K562 (cell line): Measurements from ENCODE around the gene COCH. TPM values are rescaled to one million over a fixed set of nuclear protein-coding genes. Genes with fewer than 3 reads are reported as not detected.

Experiments
- ATAC-seq: fragments of 200-7000 bp; cut with Tn5 transposase; 3 replicates; pipeline ENCODE4 v1.9.1; 2020; ENCODE audit warnings: moderate library complexity
- BruUV-seq: library from RNA; stranded (reverse); fragments of 400-500 nt; replicated peaks from 2 replicates; lab custom pipeline; 2021; lab: Mats Ljungman, UMichigan
- CTCF ChIA-PET: fragments of 300-600 bp; formaldehyde crosslinking; extraction: SDS; loops from one replicate; lab custom pipeline; 2021; ENCODE audit warnings: low intra/inter-chr PET ratio; lab: Yijun Ruan, JAX
- POLR2A ChIA-PET: fragments of 300-600, 350-650 bp; sonication (Branson Sonifier 250); formaldehyde crosslinking; extraction: SDS; loops from one replicate; lab custom pipeline; 2021; ENCODE audit warnings: antibody characterized with exemption, inconsistent platforms; lab: Yijun Ruan, JAX
- DNase-seq, 4 experiments: peaks; one replicate each; pipeline versions ENCODE4 v3.0.0 to v3.0.0-alpha.2; 2011 to 2018; ENCODE audit warnings: low spot score in 3 of 4, mixed read lengths in 3 of 4; ENCODE audit errors: extremely low read depth in 1 of 4
- FAIRE-seq: peaks from 2 replicates; lab custom pipeline; 2011; peaks lifted over from hg19 to GRCh38; lab: Jason Lieb, UNC
- H2AFZ ChIP-seq: 2 replicates; pipeline ENCODE4 v1.6.0; 2011; ENCODE audit warnings: low read depth, low read length, control low read depth, inconsistent platforms
- H3K27ac ChIP-seq: fragments of 200-600 bp; 3 replicates; pipeline ENCODE4 v1.8.0; 2011; ENCODE audit warnings: low read depth, mild to moderate bottlenecking, control low read depth, inconsistent platforms, low read length, moderate library complexity, mixed read lengths; ENCODE audit errors: extremely low read depth
- H3K27me3 ChIP-seq, 2 experiments: fragments of 300-600 bp in 1 of 2; 2 replicates in 1 of 2; 3 replicates in 1 of 2; pipeline versions ENCODE4 v1.6.0 to v1.8.0; 2011; ENCODE audit warnings: inconsistent platforms in 2 of 2, low read length in 2 of 2, mild to moderate bottlenecking in 1 of 2, mixed read lengths in 1 of 2, moderate library complexity in 1 of 2; ENCODE audit not compliant: control insufficient read depth in 2 of 2, insufficient read depth in 2 of 2
- H3K36me3 ChIP-seq: fragments of 300-600 bp; 3 replicates; pipeline ENCODE4 v1.8.0; 2011; ENCODE audit warnings: mild to moderate bottlenecking, low read length, inconsistent platforms; ENCODE audit not compliant: control insufficient read depth, insufficient read depth
- H3K4me1 ChIP-seq, 2 experiments: fragments of 200-600 bp in 1 of 2; replicated peaks in 1 of 2; 2 replicates in 1 of 2; 3 replicates in 1 of 2; pipeline versions ENCODE4 v1.5.1 to v1.8.0; 2011; ENCODE audit warnings: inconsistent platforms in 2 of 2, low read length in 2 of 2, mild to moderate bottlenecking in 1 of 2, mixed read lengths in 1 of 2, moderate library complexity in 1 of 2; ENCODE audit not compliant: control insufficient read depth in 2 of 2, insufficient read depth in 2 of 2
- H3K4me2 ChIP-seq: 2 replicates; pipeline ENCODE4 v1.6.1; 2011; ENCODE audit warnings: low read length, control low read depth, inconsistent platforms, mixed read lengths; ENCODE audit not compliant: insufficient read depth
- H3K4me3 ChIP-seq: fragments of 200-600 bp; sonication (generic), shearing (Covaris generic); 2 replicates; pipeline ENCODE4 v1.5.1; 2016; ENCODE audit warnings: control low read depth, inconsistent platforms
- H3K79me2 ChIP-seq: fragments of 200-600 bp; 3 replicates; pipeline ENCODE4 v1.8.0; 2011; ENCODE audit warnings: low read length, inconsistent platforms; ENCODE audit not compliant: control insufficient read depth, insufficient read depth
- H3K9ac ChIP-seq, 2 experiments: 2 replicates each; pipeline versions ENCODE4 v1.6.0 to v1.6.1; 2011; ENCODE audit warnings: low read depth in 2 of 2, low read length in 2 of 2, control low read depth in 1 of 2, inconsistent platforms in 1 of 2, mild to moderate bottlenecking in 1 of 2, mixed read lengths in 1 of 2; ENCODE audit not compliant: insufficient read depth in 1 of 2
- H3K9me1 ChIP-seq: one replicate; pipeline ENCODE4 v1.6.0; 2011; ENCODE audit warnings: inconsistent platforms, mild to moderate bottlenecking, low read length, moderate library complexity; ENCODE audit not compliant: control insufficient read depth, insufficient read depth
- H3K9me3 ChIP-seq: replicated peaks from 2 replicates; pipeline ENCODE4 v1.5.1; 2011; ENCODE audit warnings: low read depth, low read length, inconsistent platforms; ENCODE audit not compliant: control insufficient read depth, insufficient read depth
- H4K20me1 ChIP-seq: replicated peaks from 2 replicates; pipeline ENCODE4 v1.6.1; 2011; ENCODE audit warnings: low read length, inconsistent platforms, mixed read lengths; ENCODE audit not compliant: control insufficient read depth, insufficient read depth
- BMI1 ChIP-seq: fragments of 150-350 bp; IDR thresholded peaks from 2 replicates; pipeline ENCODE4 v1.6.1; 2014; ENCODE audit warnings: low read length
- C11orf30 ChIP-seq: fragments of 450-650 bp; IDR thresholded peaks from 2 replicates; pipeline ENCODE4 v1.6.1; 2016; ENCODE audit warnings: low read depth, mild to moderate bottlenecking
- CXXC5 ChIP-seq: fragments of 250-450 bp; sonication (Bioruptor Pico); IDR thresholded peaks from 2 replicates; pipeline ENCODE4 v1.8.0; 2022; ENCODE audit warnings: inconsistent platforms, mild to moderate bottlenecking, moderate library complexity
- MAFG ChIP-seq: fragments of 450-650 bp; conservative IDR thresholded peaks from 2 replicates; pipeline ENCODE4 v1.6.1; 2016; ENCODE audit warnings: missing genetic modification characterization, missing compliant biosample characterization
- NFE2 ChIP-seq: IDR thresholded peaks from 2 replicates; pipeline ENCODE4 v1.6.1; 2014; ENCODE audit warnings: antibody characterized with exemption, low read depth
- PHB ChIP-seq: fragments of 250-450 bp; sonication (Bioruptor Pico); IDR thresholded peaks from 2 replicates; pipeline ENCODE4 v1.5.0; 2021
- POLR2G ChIP-seq: fragments of 200-400 bp; formaldehyde crosslinking; IDR thresholded peaks from 2 replicates; pipeline ENCODE4 v1.6.1; 2017; ENCODE audit warnings: low read depth, mild to moderate bottlenecking, antibody characterized with exemption, low read length, moderate library complexity
- SRSF9 ChIP-seq: fragments of 200-400 bp; formaldehyde crosslinking; IDR thresholded peaks from 2 replicates; pipeline ENCODE4 v1.6.1; 2017; ENCODE audit warnings: low read depth, low read length, borderline replicate concordance
- ZNF639 ChIP-seq, 2 experiments: fragments of 200-800 bp in 1 of 2; sonication (Bioruptor generic) in 1 of 2; sonication (generic) in 1 of 2; formaldehyde crosslinking in 1 of 2; IDR thresholded peaks in 1 of 2; conservative IDR thresholded peaks in 1 of 2; 2 replicates each; pipeline versions ENCODE4 v1.5.0 to v1.6.1; 2016 to 2020; ENCODE audit warnings: missing compliant biosample characterization in 1 of 2, missing genetic modification characterization in 1 of 2, missing genetic modification reagents in 1 of 2
- ZNF79 ChIP-seq: fragments of 250-450 bp; sonication (Bioruptor Pico); IDR thresholded peaks from 2 replicates; pipeline ENCODE4 v1.4.0; 2020; ENCODE audit warnings: low read depth, mild to moderate bottlenecking, moderate library complexity
- WGBS: fragments of 100-300 bp; shearing (Covaris generic); methylation state at CpG from one replicate; pipeline ENCODE4 v1.1.6; 2016; ENCODE audit warnings: low coverage, mixed read lengths; ENCODE audit not compliant: insufficient coverage; ENCODE audit errors: missing lambda C conversion rate; 5-methylcytosine and 5-hydroxymethylcytosine counted together
- in situ Hi-C: fragments of 300-500 bp; cut with MboI; formaldehyde crosslinking; loops from 4 replicates; pipeline ENCODE4 v1.15.0; 2018; ENCODE audit warnings: inconsistent platforms, mixed read lengths
- intact Hi-C: fragments of 100-400 bp; cut with micrococcal nuclease; formaldehyde crosslinking; loops from 2 replicates; pipeline ENCODE4 v1.14.2; 2022
- polyA plus RNA-seq, 8 experiments: library from polyadenylated mRNA; depleted of rRNA in 4 of 8; stranded (reverse) in 5 of 8; unstranded in 3 of 8; fragments of >200 nt; fragmentation: Nextera tagmentation in 2 of 8; fragmentation: Illumina TruSeq in 1 of 8; extraction: Ambion mirVana in 2 of 8; extraction: Trizol in 1 of 8; gene quantifications; 2 replicates each; pipeline versions ENCODE4 v1.2.1 to v1.2.3, GENCODE V29; 2011 to 2014; ENCODE audit warnings: inconsistent platforms in 1 of 8, missing spikeins in 1 of 8
- total RNA-seq, 7 experiments: library from RNA; depleted of rRNA in 6 of 7; stranded (reverse); fragments of >200 nt in 6 of 7; fragmentation: Illumina TruSeq in 2 of 7; extraction: Trizol in 2 of 7; gene quantifications; 2 replicates each; pipeline versions ENCODE4 v1.2.1 to v1.2.3, GENCODE V29; 2011 to 2021; ENCODE audit warnings: low replicate concordance in 1 of 7

COCH gene
- total and polyA plus RNA-seq, 9 of the 15 experiments (the other 6 are each of a cell fraction or from before 2014, with no cell fraction given): 27.0 to 141 (median 69.3) TPM

DNA sequence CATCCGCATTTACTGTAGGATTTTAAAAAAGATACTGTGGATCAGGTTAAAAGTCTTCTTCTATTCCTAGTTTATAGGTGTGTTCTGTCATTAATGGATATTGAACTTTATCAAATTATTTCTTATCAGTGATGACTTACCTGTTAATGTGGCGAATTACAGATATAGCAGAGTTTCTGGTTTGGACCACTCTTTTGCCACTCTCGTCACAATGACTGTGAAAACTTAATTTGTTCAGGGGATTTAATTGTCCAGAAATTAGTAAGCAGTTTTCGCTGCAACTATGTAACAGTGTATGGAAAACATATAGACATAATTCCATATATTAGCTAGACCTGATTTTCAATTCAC lies 14.9 kb downstream of the COCH start:
- FAIRE-seq: no peak
- Histone ChIP-seq H3K9me3 (no peaks in the 10 kb centered on the region), H4K20me1 (no peaks in the 10 kb centered on the region), H3K27me3 (no peaks in the 10 kb centered on the region), H3K79me2 (no peaks in the 10 kb centered on the region), H3K9me1 (no peaks in the 10 kb centered on the region)
- DNase-seq: no peak
- no peak for ATAC-seq
- TF ChIP-seq POLR2G (peak; percentile 22; the same call in 1 of the 2 replicates), SRSF9 (no peak)
- TF ChIP-seq, all 486 proteins: peak for 1
- intact Hi-C loops (no loop called here), in situ Hi-C loops (no loop called here)
- peaks cover 77% of the 10 kb centered on the region for H3K36me3 ChIP-seq
- ChIA-PET CTCF (no interaction called here), POLR2A (no interaction called here)
- H3K4me2 ChIP-seq: no peak overlapping the region
- no TSS peak for BruUV-seq
- no peak overlapping the region for H2AFZ ChIP-seq
- WGBS: 75% methylated on average over 4 of the region's 4 CpGs
- peaks cover 0 to 6% of the 10 kb centered on the region in 2 experiments; a peak in 2 of 5 replicates for H3K4me1 ChIP-seq
- no peak overlapping the region for H3K4me3 ChIP-seq
- H3K9ac ChIP-seq: no peak overlapping the region
- no peak overlapping the region for H3K27ac ChIP-seq

DNA sequence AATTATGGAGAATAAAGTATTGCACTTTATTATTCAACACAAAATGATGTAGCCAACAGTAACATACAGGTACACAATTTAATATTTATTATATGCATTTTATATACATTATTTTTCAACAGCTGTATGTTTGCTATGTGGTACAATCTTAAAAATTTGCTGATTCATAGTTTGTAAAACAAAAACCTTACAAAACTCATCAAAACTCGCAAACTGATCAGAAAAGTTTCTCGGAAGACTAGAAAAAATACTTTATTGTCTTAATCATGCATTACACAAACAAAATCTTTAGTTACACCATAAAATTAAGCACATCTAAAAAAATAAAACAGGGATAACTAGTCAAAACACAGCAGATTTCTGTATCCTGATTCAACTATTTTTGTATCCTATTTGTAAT lies 19.5 kb downstream of the COCH start:
- ChIA-PET POLR2A (no interaction called here), CTCF (no interaction called here)
- no peak for FAIRE-seq
- TF ChIP-seq C11orf30 (peak; percentile 73), ZNF639 (CRISPR knock-in tag; conservative IDR thresholded peaks at IDR 0.05 in 1 of 2, IDR thresholded peaks at IDR 0.05 in 1 of 2) (no peak), BMI1 (no peak), PHB (no peak), CXXC5 (CRISPR knock-in tag) (no peak), ZNF79 (CRISPR knock-in tag) (no peak), MAFG (tag) (peak; percentile 42; the same call in 1 of the 2 replicates), NFE2 (peak; percentile 28; the same call in 1 of the 2 replicates)

More for the DNA sequence above, 19.5 kb downstream of the COCH start:
- Histone ChIP-seq H3K4me2 (no peak overlapping the region), H3K79me2 (no peaks in the 10 kb centered on the region), H3K27ac (no peak overlapping the region), H3K4me3 (no peak overlapping the region), H3K27me3 (no peaks in the 10 kb centered on the region), H3K9me3 (no peaks in the 10 kb centered on the region), H2AFZ (no peak overlapping the region), H3K36me3 (peaks cover 59% of the 10 kb centered on the region), H3K9me1 (no peaks in the 10 kb centered on the region), H4K20me1 (no peaks in the 10 kb centered on the region), H3K4me1 (no peaks in the 10 kb centered on the region), H3K9ac (no peak overlapping the region)
- in situ Hi-C loops (no loop called here), intact Hi-C loops (loop anchor here (5.0 kb wide), 1 partner anchor 188 kb away; no protein-coding TSS in a partner anchor)
- BruUV-seq: no TSS peak
- ATAC-seq (no peak), DNase-seq (no peak)
- WGBS: 82% methylated on average over 2 of the region's 2 CpGs
